Smooth muscle cell (in vitro differentiated cells): Measurements from ENCODE around the gene CLASRP. TPM values are rescaled to one million over a fixed set of nuclear protein-coding genes. Genes with fewer than 3 reads are reported as not detected.

ENCODE experiments used
- DNase-seq: peaks from one replicate; lab custom pipeline; 2025; ENCODE audit not compliant: unreplicated experiment; lab: John Stamatoyannopoulos, UW
- H2AFZ ChIP-seq: fragments of 200-600 bp; sonication (generic); 2 replicates; pipeline ENCODE4 v1.6.0; 2016; ENCODE audit warnings: antibody characterized with exemption, low read depth, mild to moderate bottlenecking
- H3F3A ChIP-seq: fragments of 200-600 bp; sonication (generic); 2 replicates; pipeline ENCODE4 v1.6.0; 2017; ENCODE audit warnings: antibody characterized with exemption, low read depth
- H3K27ac ChIP-seq: fragments of 200-600 bp; sonication (generic); 2 replicates; pipeline ENCODE4 v1.5.1; 2016; ENCODE audit warnings: low read depth, mild to moderate bottlenecking
- H3K27me3 ChIP-seq: fragments of 200-600 bp; sonication (generic); 2 replicates; pipeline ENCODE4 v1.6.1; 2016; ENCODE audit warnings: low read depth, mild to moderate bottlenecking
- H3K36me3 ChIP-seq: fragments of 200-600 bp; sonication (generic); 2 replicates; pipeline ENCODE4 v1.5.1; 2016; ENCODE audit warnings: low read depth
- H3K4me1 ChIP-seq: fragments of 200-600 bp; sonication (generic); 2 replicates; pipeline ENCODE4 v1.5.1; 2016; ENCODE audit warnings: low read depth
- H3K4me2 ChIP-seq: fragments of 200-600 bp; sonication (generic); 2 replicates; pipeline ENCODE4 v1.6.0; 2016; ENCODE audit warnings: mild to moderate bottlenecking
- H3K4me3 ChIP-seq: fragments of 200-600 bp; sonication (generic); 2 replicates; pipeline ENCODE4 v1.5.1; 2016; ENCODE audit warnings: mild to moderate bottlenecking
- H3K79me2 ChIP-seq: fragments of 200-600 bp; sonication (generic); 2 replicates; pipeline ENCODE4 v1.6.0; 2016; ENCODE audit warnings: low read depth, mild to moderate bottlenecking
- H3K9ac ChIP-seq: fragments of 200-600 bp; sonication (generic); 2 replicates; pipeline ENCODE4 v1.6.0; 2016; ENCODE audit warnings: low read depth
- H3K9me3 ChIP-seq: fragments of 200-600 bp; sonication (generic); replicated peaks from 2 replicates; pipeline ENCODE4 v1.5.1; 2016; ENCODE audit warnings: low read depth
- H4K20me1 ChIP-seq: fragments of 200-600 bp; sonication (generic); 2 replicates; pipeline ENCODE4 v1.6.0; 2016; ENCODE audit warnings: low read depth
- CTCF ChIP-seq: fragments of 200-600 bp; sonication (generic); IDR thresholded peaks from 2 replicates; pipeline ENCODE4 v1.5.1; 2017; ENCODE audit warnings: borderline replicate concordance, mild to moderate bottlenecking, antibody characterized with exemption; ENCODE audit not compliant: insufficient read depth, poor library complexity, severe bottlenecking
- WGBS: methylation state at CpG from one replicate; pipeline ENCODE4 v1.1.7; 2016; ENCODE audit warnings: low lambda C conversion rate; 5-methylcytosine and 5-hydroxymethylcytosine counted together
- polyA plus RNA-seq: library from polyadenylated mRNA; unstranded; fragments of >200 nt; fragmentation: Nextera tagmentation; extraction: Ambion mirVana; gene quantifications from 2 replicates; pipeline ENCODE4 v1.2.1, GENCODE V29; 2016
- total RNA-seq: library from RNA; depleted of rRNA; stranded (reverse); fragments of >200 nt; gene quantifications from 2 replicates; pipeline ENCODE4 v1.2.3, GENCODE V29; 2014

Gene CLASRP
- total and polyA plus RNA-seq, 2 experiments from 2014 or later = 24.3 to 34.6 TPM

- peaks cover 8% of the 10 kb centered on the region for H4K20me1 ChIP-seq
- no peak overlapping the region for H3K9ac ChIP-seq
- no peak overlapping the region for H2AFZ ChIP-seq
- H3K79me2 ChIP-seq = no peaks in the 10 kb centered on the region
- H3K4me3 ChIP-seq = no peak overlapping the region
- no peaks in the 10 kb centered on the region for H3K4me1 ChIP-seq
- H3K27ac ChIP-seq = no peak overlapping the region
- no peak for DNase-seq
- H3K9me3 ChIP-seq = no peaks in the 10 kb centered on the region
- H3K27me3 ChIP-seq = no peaks in the 10 kb centered on the region
- no peaks in the 10 kb centered on the region for H3F3A ChIP-seq
- H3K36me3 ChIP-seq = no peaks in the 10 kb centered on the region
- no peak overlapping the region for H3K4me2 ChIP-seq
- TF ChIP-seq CTCF = no peak
- WGBS = 55% methylated on average over 6 of the region's 6 CpGs
These were observed 28.5 kb upstream of the CLASRP start for GRCh38 chr19:45010306-45010705.

- H4K20me1 ChIP-seq = peaks cover 4% of the 10 kb centered on the region
- no peak overlapping the region for H2AFZ ChIP-seq
- H3K4me3 ChIP-seq = no peak overlapping the region
- no peak for TF ChIP-seq CTCF
- no peak overlapping the region for H3K27ac ChIP-seq
- H3K27me3 ChIP-seq = no peaks in the 10 kb centered on the region
- no peaks in the 10 kb centered on the region for H3K79me2 ChIP-seq
- no peaks in the 10 kb centered on the region for H3F3A ChIP-seq
- no peaks in the 10 kb centered on the region for H3K9me3 ChIP-seq
- no peaks in the 10 kb centered on the region for H3K4me1 ChIP-seq
- DNase-seq = no peak
- H3K36me3 ChIP-seq = no peaks in the 10 kb centered on the region
- no peak overlapping the region for H3K4me2 ChIP-seq
- H3K9ac ChIP-seq = no peak overlapping the region
- 97% methylated on average over 24 of the region's 42 CpGs for WGBS
These were observed 26.9 kb upstream of the CLASRP start for GRCh38 chr19:45011959-45012358.

GRCh38 chr19:45016388-45017314 is 22.2 kb upstream of the CLASRP start:
- Histone ChIP-seq H3K79me2 (no peaks in the 10 kb centered on the region), H3K4me2 (no peak overlapping the region), H3F3A (no peaks in the 10 kb centered on the region), H3K36me3 (no peaks in the 10 kb centered on the region), H3K4me3 (no peak overlapping the region), H3K9me3 (no peaks in the 10 kb centered on the region), H3K9ac (no peak overlapping the region), H2AFZ (no peak overlapping the region), H3K27ac (no peak overlapping the region), H3K27me3 (no peaks in the 10 kb centered on the region), H4K20me1 (no peaks in the 10 kb centered on the region), H3K4me1 (no peaks in the 10 kb centered on the region)
- 75% methylated on average over 13 of the region's 13 CpGs for WGBS
- peak; percentile 30 for DNase-seq
- TF ChIP-seq CTCF = peak; percentile 65
